Pancreas (tissue), 10 donors: ENCODE measurements around the gene SKIC2. TPM values are rescaled to one million over a fixed set of nuclear protein-coding genes. Genes with fewer than 3 reads are reported as not detected.
A peak's percentile ranks its signal among the peaks of the same experiment; 100 is the strongest.
"Not testable (repeated sequence)": the region's sequence is repeated elsewhere in the genome, so short reads cannot be mapped to it uniquely, and the experiment has no call there.

Experiments
- ATAC-seq, 4 donors: fragments of 200-7000 bp; cut with Tn5 transposase; one replicate each; pipeline versions ENCODE4 v1.8.0 to v1.9.1; 2020; ENCODE audit warnings: mild to moderate bottlenecking in 4 of 4, moderate library complexity in 4 of 4
- DNase-seq, 6 donors: peaks; one replicate each; pipeline ENCODE4 v3.0.0-alpha.2; 2020
- FAIRE-seq: peaks from 2 replicates; lab custom pipeline; 2012; peaks lifted over from hg19 to GRCh38; lab: Jason Lieb, UNC
- H3K27ac ChIP-seq, 4 donors: fragments of 200-600 bp; sonication (generic); 1 replicate in 3 of 4; 2 replicates in 1 of 4; pipeline versions ENCODE4 v1.5.0 to v1.8.0; 2020
- H3K27me3 ChIP-seq, 4 donors: fragments of 200-600 bp; one replicate each; pipeline ENCODE4 v1.8.0; 2021
- H3K36me3 ChIP-seq, 3 donors: fragments of 200-600 bp; sonication (generic) in 1 of 3; one replicate each; pipeline versions ENCODE4 v1.5.0 to v1.8.0; 2020 to 2021
- H3K4me1 ChIP-seq, 3 donors: fragments of 200-600 bp; one replicate each; pipeline ENCODE4 v1.8.0; 2021
- H3K4me3 ChIP-seq, 4 donors: fragments of 200-600 bp; sonication (generic) in 2 of 4; one replicate each; pipeline versions ENCODE4 v1.5.0 to v1.8.0; 2020 to 2021
- H3K9me3 ChIP-seq, 4 donors: fragments of 200-600 bp; one replicate each; pipeline ENCODE4 v1.8.0; 2021
- WGBS, 2 donors: extraction: QIAGEN DNeasy Blood & Tissue Kit; methylation state at CpG; one replicate each; pipeline ENCODE4 v1.1.7; 2013; 5-methylcytosine and 5-hydroxymethylcytosine counted together
- intact Hi-C, 3 donors: fragments of 100-400 bp; cut with DNase I; formaldehyde crosslinking; loops; one replicate each; pipeline versions ENCODE4 v1.11.1 to v1.14.2; 2022
- microRNA-seq, 2 donors: library from miRNA; unstranded; fragments of <30 nt; microRNA quantifications; one replicate each; pipeline versions ENCODE4 to v1.1.0, GENCODE V29; 2019 to 2020
- polyA plus RNA-seq, 2 donors: library from polyadenylated mRNA; stranded (reverse); fragments of 200-250 nt; gene quantifications; one replicate each; pipeline ENCODE4 v1.2.3, GENCODE V29; 2013
- total RNA-seq, 6 donors: library from RNA; stranded (reverse); fragmentation: NEBNext Ultra II Directional in 4 of 6; extraction: Animal tissue kit (Norgen Biotek cat#: 25700) in 4 of 6; gene quantifications; one replicate each; pipeline versions ENCODE4 v1.2.1 to v1.2.4, GENCODE V29; 2021 to 2023
- donor health status: healthy with polysubstance abuse.
- donor health status: DM: no; HTN: no; CAD: no; lungs with moderate emphysema.
- donor health status: DM: no; HTN: no; CAD: no.
- donor health status: control.
- donor health status: control.
- donor health status: Bipolar disorder and iron deficiency.
- donor health status: DM: yes; HTN: yes; CAD: no.
- donor health status: DM: no; HTN: no; CAD: no.
- donor health status: DM: no; HTN: no; CAD: no.
- donor health status: DM: yes; HTN: yes; CAD: no.

The SKIC2 gene
- total and polyA plus RNA-seq, 8 donors = 21.4 to 163 (median 30.3) TPM

DNA sequence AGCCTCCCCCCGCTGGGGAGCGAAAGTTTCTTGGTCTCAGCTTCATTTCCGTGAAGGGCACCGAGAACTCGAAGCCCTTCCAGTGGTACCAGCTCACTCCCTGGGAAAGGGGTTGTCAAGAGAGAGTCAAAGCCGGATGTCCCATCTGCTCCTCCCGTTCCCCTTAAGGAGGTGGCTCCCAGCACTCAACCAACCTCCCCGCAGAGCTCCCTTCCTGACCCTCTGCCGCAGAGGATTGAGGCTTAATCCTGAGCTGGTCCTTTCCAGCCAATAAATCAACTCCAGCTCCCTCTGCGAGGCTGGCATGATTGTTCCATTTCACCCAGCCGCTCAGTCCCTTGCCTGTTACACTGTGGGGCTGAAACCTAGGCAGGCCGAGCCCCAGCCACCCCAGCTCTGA, 49.6 kb downstream of the SKIC2 start:
- 38 to 66% methylated on average over 5 to 7 of the region's 12 CpGs for WGBS, 2 donors
- H3K36me3 ChIP-seq, H3K4me3 ChIP-seq, ATAC-seq, H3K27ac ChIP-seq, intact Hi-C loops, H3K4me1 ChIP-seq, H3K9me3 ChIP-seq, H3K27me3 ChIP-seq, FAIRE-seq: not testable (repeated sequence)
- DNase-seq = peak in 2 of 6 donors; percentile 2 to 15

DNA sequence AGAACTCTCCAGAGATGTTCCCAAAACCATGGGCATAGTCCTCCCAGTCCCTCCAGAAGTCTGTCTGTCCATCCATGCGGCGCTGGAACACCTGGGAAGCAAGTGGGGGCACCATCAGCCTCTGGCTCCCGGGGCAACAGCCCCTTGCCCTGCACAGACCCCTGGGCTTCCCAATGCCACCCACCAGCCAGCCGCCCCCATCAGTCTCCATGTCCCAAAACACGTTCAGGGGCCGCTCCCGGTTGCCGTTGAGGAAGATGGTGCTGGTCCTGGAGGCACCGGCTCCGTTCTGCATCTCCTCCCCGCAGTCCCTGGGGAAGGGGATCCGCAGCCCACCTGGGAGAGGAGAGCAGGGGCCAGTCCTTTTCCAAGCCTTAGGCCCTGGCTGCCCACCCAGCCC, 50.6 kb downstream of the SKIC2 start:
- H3K27me3 ChIP-seq, intact Hi-C loops, ATAC-seq, H3K9me3 ChIP-seq, H3K4me3 ChIP-seq, H3K4me1 ChIP-seq, FAIRE-seq, H3K36me3 ChIP-seq, H3K27ac ChIP-seq: not testable (repeated sequence)
- peak in 3 of 6 donors; percentile 7 to 20 (median 13) for DNase-seq
- 58 to 65% methylated on average over 5 to 11 of the region's 12 CpGs for WGBS, 2 donors

- H3K9me3 ChIP-seq, H3K4me3 ChIP-seq, H3K27ac ChIP-seq, H3K4me1 ChIP-seq, H3K27me3 ChIP-seq, ATAC-seq, intact Hi-C loops, FAIRE-seq, H3K36me3 ChIP-seq: not testable (repeated sequence)
- 50 to 67% methylated on average over 14 to 17 of the region's 27 CpGs for WGBS, 2 donors
- peak in 3 of 6 donors; percentile 6 to 41 (median 28) for DNase-seq
Measured at GRCh38 chr6:32010856-32011530, 52.0 kb downstream of the SKIC2 start.

GRCh38 chr6:32012941-32013617, 54.1 kb downstream of the SKIC2 start:
- H3K4me1 ChIP-seq, H3K27me3 ChIP-seq, H3K4me3 ChIP-seq, ATAC-seq, H3K27ac ChIP-seq, FAIRE-seq, H3K36me3 ChIP-seq, intact Hi-C loops, H3K9me3 ChIP-seq: not testable (repeated sequence)
- peak in 4 of 6 donors; percentile 8 to 46 (median 22) for DNase-seq
- WGBS, 2 donors = 84 to 87% methylated on average over 14 to 17 of the region's 17 CpGs

DNA sequence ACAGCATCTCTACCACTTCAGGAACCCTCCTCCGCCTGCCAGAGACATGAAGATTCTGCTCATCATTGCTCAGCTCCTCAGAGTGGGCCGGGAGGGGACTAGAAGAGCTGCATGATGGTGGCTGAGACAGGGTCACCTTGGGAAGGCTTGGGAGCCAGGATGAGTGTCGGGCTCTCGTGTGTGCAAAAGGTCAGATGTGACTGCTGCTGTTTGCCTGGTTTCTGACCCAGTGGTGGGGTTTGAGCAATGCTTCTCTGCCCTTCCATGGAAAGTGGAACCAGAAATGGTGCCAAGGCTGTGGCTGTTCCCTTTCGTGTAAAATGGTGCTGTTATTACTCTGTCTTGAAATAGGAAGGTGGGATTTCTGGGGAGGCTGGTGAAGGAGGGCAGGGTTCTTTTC, 54.8 kb downstream of the SKIC2 start:
- H3K4me1 ChIP-seq, H3K27me3 ChIP-seq, intact Hi-C loops, ATAC-seq, H3K27ac ChIP-seq, FAIRE-seq, H3K9me3 ChIP-seq, H3K4me3 ChIP-seq, DNase-seq, H3K36me3 ChIP-seq: not testable (repeated sequence)
- no CpG with 5 or more reads among the region's 5 CpGs for WGBS, 2 donors

GRCh38 chr6:32014547-32014946, 55.6 kb downstream of the SKIC2 start, which contains the start of gene C4B:
C4B (plus strand) TSS chr6:32014795; CDS start chr6:32014846, 51 bp downstream.
- DNase-seq, intact Hi-C loops, H3K36me3 ChIP-seq, FAIRE-seq, H3K4me1 ChIP-seq, H3K9me3 ChIP-seq, H3K27me3 ChIP-seq, H3K27ac ChIP-seq, H3K4me3 ChIP-seq: not testable (repeated sequence)
- peak in 3 of 4 donors; percentile 82 to 95 (median 93) for ATAC-seq
- no CpG with 5 or more reads among the region's 6 CpGs for WGBS, 2 donors

Small RNA genes within 50 kb of the gene (microRNA-seq; reads per million reads assigned to microRNA genes)
- gene MIR1236 = 0 reads per million in 2 donors

Other genes with a start within 250 kb of the SKIC2 start
Only the 30 nearest of the 35 such genes appear.
- 10 to 100 TPM in 4 of 6 donors, 1 to 10 TPM in 2; 6.5 to 32.8 (median 13.0) TPM for gene DDAH2, start 229.9 kb upstream of the SKIC2 start, total RNA-seq
- gene DDAH2, start 229.9 kb upstream of the SKIC2 start, polyA plus RNA-seq = 10 to 100 TPM; 58.2 to 68.8 TPM
- gene CLIC1, start 222.6 kb upstream of the SKIC2 start, total RNA-seq = 100 to 1,000 TPM in 2 of 6 donors, 10 to 100 TPM in 4; 61.0 to 150 (median 80.8) TPM
- 100 to 1,000 TPM in 1 of 2 donors, 10 to 100 TPM in 1; 91.8 to 154 TPM for gene CLIC1, start 222.6 kb upstream of the SKIC2 start, polyA plus RNA-seq
- 1 to 10 TPM; 2.2 to 7.6 (median 5.3) TPM for gene MSH5, start 219.2 kb upstream of the SKIC2 start, total RNA-seq
- 10 to 100 TPM; 11.3 to 17.4 TPM for gene MSH5, start 219.2 kb upstream of the SKIC2 start, polyA plus RNA-seq
- gene SAPCD1, start 196.5 kb upstream of the SKIC2 start, total RNA-seq = 1 to 10 TPM in 1 of 6 donors, under 1 TPM in 4, not detected in 1; 0.51 to 1.9 (median 0.64) TPM
- 10 to 100 TPM in 1 of 2 donors, 1 to 10 TPM in 1; 4.8 to 11.1 TPM for gene SAPCD1, start 196.5 kb upstream of the SKIC2 start, polyA plus RNA-seq
- gene VWA7, start 181.8 kb upstream of the SKIC2 start, total RNA-seq = 1 to 10 TPM; 2.9 to 5.0 (median 4.3) TPM
- 10 to 100 TPM in 1 of 2 donors, 1 to 10 TPM in 1; 5.6 to 11.9 TPM for gene VWA7, start 181.8 kb upstream of the SKIC2 start, polyA plus RNA-seq
- gene VARS1, start 163.4 kb upstream of the SKIC2 start, total RNA-seq = 10 to 100 TPM; 22.0 to 48.1 (median 36.2) TPM
- gene VARS1, start 163.4 kb upstream of the SKIC2 start, polyA plus RNA-seq = 10 to 100 TPM; 35.3 to 67.3 TPM
- gene LSM2, start 152.2 kb upstream of the SKIC2 start, total RNA-seq = 10 to 100 TPM; 11.0 to 23.1 (median 19.0) TPM
- gene LSM2, start 152.2 kb upstream of the SKIC2 start, polyA plus RNA-seq = 10 to 100 TPM; 25.1 to 27.3 TPM
- gene HSPA1L, start 143.9 kb upstream of the SKIC2 start, total RNA-seq = 1 to 10 TPM in 2 of 6 donors, under 1 TPM in 4; 0.51 to 1.2 (median 0.68) TPM
- 1 to 10 TPM in 1 of 2 donors, under 1 TPM in 1; 0.46 to 1.0 TPM for gene HSPA1L, start 143.9 kb upstream of the SKIC2 start, polyA plus RNA-seq
- gene HSPA1A, start 143.6 kb upstream of the SKIC2 start, total RNA-seq = 100 to 1,000 TPM in 1 of 6 donors, 10 to 100 TPM in 5; 18.2 to 195 (median 29.6) TPM
- 10 to 100 TPM; 51.7 to 85.0 TPM for gene HSPA1A, start 143.6 kb upstream of the SKIC2 start, polyA plus RNA-seq
- gene HSPA1B, start 131.4 kb upstream of the SKIC2 start, total RNA-seq = 100 to 1,000 TPM in 2 of 6 donors, 10 to 100 TPM in 4; 24.6 to 248 (median 43.2) TPM
- gene HSPA1B, start 131.4 kb upstream of the SKIC2 start, polyA plus RNA-seq = 10 to 100 TPM; 18.4 to 60.4 TPM
- gene NEU1, start 96.4 kb upstream of the SKIC2 start, total RNA-seq = 10 to 100 TPM; 19.0 to 34.7 (median 22.2) TPM
- gene NEU1, start 96.4 kb upstream of the SKIC2 start, polyA plus RNA-seq = 10 to 100 TPM; 26.5 to 38.5 TPM
- 10 to 100 TPM in 5 of 6 donors, 1 to 10 TPM in 1; 4.6 to 57.3 (median 13.7) TPM for gene SLC44A4, start 80.2 kb upstream of the SKIC2 start, total RNA-seq
- 1 to 10 TPM; 6.5 to 9.0 TPM for gene SLC44A4, start 80.2 kb upstream of the SKIC2 start, polyA plus RNA-seq
- 10 to 100 TPM; 13.4 to 29.1 (median 18.3) TPM for gene EHMT2, start 61.5 kb upstream of the SKIC2 start, total RNA-seq
- 10 to 100 TPM; 42.3 to 55.8 TPM for gene EHMT2, start 61.5 kb upstream of the SKIC2 start, polyA plus RNA-seq
- gene ZBTB12, start 57.1 kb upstream of the SKIC2 start, total RNA-seq = 1 to 10 TPM in 4 of 6 donors, under 1 TPM in 2; 0.60 to 4.5 (median 1.9) TPM
- gene ZBTB12, start 57.1 kb upstream of the SKIC2 start, polyA plus RNA-seq = 1 to 10 TPM; 2.1 to 2.2 TPM
- 10 to 100 TPM in 1 of 6 donors, 1 to 10 TPM in 5; 1.1 to 14.0 (median 4.4) TPM for gene C2, start 31.5 kb upstream of the SKIC2 start, total RNA-seq
- 1 to 10 TPM in 1 of 2 donors, under 1 TPM in 1; 0.63 to 1.8 TPM for gene C2, start 31.5 kb upstream of the SKIC2 start, polyA plus RNA-seq
- gene CFB, start 13.1 kb upstream of the SKIC2 start, total RNA-seq = 100 to 1,000 TPM in 2 of 6 donors, 10 to 100 TPM in 4; 23.4 to 330 (median 57.1) TPM
- gene CFB, start 13.1 kb upstream of the SKIC2 start, polyA plus RNA-seq = 100 to 1,000 TPM; 101 to 117 TPM
- gene NELFE, start 204 bp upstream of the SKIC2 start, total RNA-seq = 10 to 100 TPM; 22.5 to 40.8 (median 28.2) TPM
- gene NELFE, start 204 bp upstream of the SKIC2 start, polyA plus RNA-seq = 10 to 100 TPM; 33.8 to 43.8 TPM
- gene DXO, start 13.0 kb downstream of the SKIC2 start, total RNA-seq = 10 to 100 TPM in 4 of 6 donors, 1 to 10 TPM in 2; 8.2 to 12.6 (median 11.0) TPM
- gene DXO, start 13.0 kb downstream of the SKIC2 start, polyA plus RNA-seq = 10 to 100 TPM; 32.0 to 39.7 TPM
- 100 to 1,000 TPM in 3 of 6 donors, 10 to 100 TPM in 3; 14.0 to 789 (median 112) TPM for gene C4A, start 22.9 kb downstream of the SKIC2 start, total RNA-seq
- 100 to 1,000 TPM in 1 of 2 donors, 10 to 100 TPM in 1; 40.3 to 130 TPM for gene C4A, start 22.9 kb downstream of the SKIC2 start, polyA plus RNA-seq
- gene C4B, start 55.6 kb downstream of the SKIC2 start, total RNA-seq = 100 to 1,000 TPM in 4 of 6 donors, 10 to 100 TPM in 2; 15.3 to 665 (median 166) TPM
- gene C4B, start 55.6 kb downstream of the SKIC2 start, polyA plus RNA-seq = 100 to 1,000 TPM in 1 of 2 donors, 10 to 100 TPM in 1; 46.1 to 137 TPM
- gene CYP21A2, start 79.2 kb downstream of the SKIC2 start, total RNA-seq = 1 to 10 TPM in 1 of 6 donors, under 1 TPM in 5; 0.23 to 1.5 (median 0.71) TPM
- 1 to 10 TPM; 1.3 to 2.7 TPM for gene CYP21A2, start 79.2 kb downstream of the SKIC2 start, polyA plus RNA-seq
- 10 to 100 TPM in 2 of 6 donors, 1 to 10 TPM in 4; 5.2 to 15.2 (median 7.1) TPM for gene TNXB, start 150.2 kb downstream of the SKIC2 start, total RNA-seq
- gene TNXB, start 150.2 kb downstream of the SKIC2 start, polyA plus RNA-seq = 10 to 100 TPM; 13.1 to 18.6 TPM
- 10 to 100 TPM; 30.2 to 56.5 (median 36.3) TPM for gene ATF6B, start 169.1 kb downstream of the SKIC2 start, total RNA-seq
- gene ATF6B, start 169.1 kb downstream of the SKIC2 start, polyA plus RNA-seq = 10 to 100 TPM; 54.0 to 68.0 TPM
- gene FKBPL, start 171.1 kb downstream of the SKIC2 start, total RNA-seq = 1 to 10 TPM; 2.0 to 4.7 (median 3.3) TPM
- 1 to 10 TPM; 5.0 to 5.9 TPM for gene FKBPL, start 171.1 kb downstream of the SKIC2 start, polyA plus RNA-seq
- gene PRRT1, start 192.8 kb downstream of the SKIC2 start, total RNA-seq = under 1 TPM; 0.08 to 0.69 (median 0.37) TPM
- gene PRRT1, start 192.8 kb downstream of the SKIC2 start, polyA plus RNA-seq = 1 to 10 TPM; 3.3 to 5.8 TPM
- 10 to 100 TPM in 1 of 6 donors, 1 to 10 TPM in 5; 5.6 to 13.9 (median 8.0) TPM for gene PPT2, start 195.0 kb downstream of the SKIC2 start, total RNA-seq
- 10 to 100 TPM in 1 of 2 donors, 1 to 10 TPM in 1; 9.2 to 12.2 TPM for gene PPT2, start 195.0 kb downstream of the SKIC2 start, polyA plus RNA-seq
- 10 to 100 TPM in 1 of 6 donors, 1 to 10 TPM in 5; 2.2 to 10.8 (median 5.4) TPM for gene EGFL8, start 205.4 kb downstream of the SKIC2 start, total RNA-seq
- gene EGFL8, start 205.4 kb downstream of the SKIC2 start, polyA plus RNA-seq = 10 to 100 TPM; 23.1 to 46.8 TPM
- gene AGPAT1, start 216.9 kb downstream of the SKIC2 start, total RNA-seq = 10 to 100 TPM; 10.1 to 28.1 (median 15.7) TPM
- 10 to 100 TPM; 19.6 to 24.5 TPM for gene AGPAT1, start 216.9 kb downstream of the SKIC2 start, polyA plus RNA-seq
- 10 to 100 TPM; 16.1 to 28.5 (median 23.2) TPM for gene RNF5, start 219.2 kb downstream of the SKIC2 start, total RNA-seq
- 10 to 100 TPM; 29.0 to 41.4 TPM for gene RNF5, start 219.2 kb downstream of the SKIC2 start, polyA plus RNA-seq
- gene AGER, start 225.1 kb downstream of the SKIC2 start, total RNA-seq = 1 to 10 TPM; 1.9 to 4.4 (median 2.9) TPM
- 10 to 100 TPM; 14.1 to 20.6 TPM for gene AGER, start 225.1 kb downstream of the SKIC2 start, polyA plus RNA-seq